Suprapubic skin (tissue), 4 donors: Measurements from ENCODE around the gene PIK3R2. TPM values are rescaled to one million over a fixed set of nuclear protein-coding genes. Genes with fewer than 3 reads are reported as not detected.

ENCODE experiments used
- DNase-seq, 2 donors: peaks; one replicate each; pipeline ENCODE4 v3.0.0-alpha.2; 2019; ENCODE audit warnings: low spot score in 2 of 2
- H3K27ac ChIP-seq: fragments of 200-600 bp; sonication (generic); one replicate; pipeline ENCODE4 v1.5.1; 2019
- H3K27me3 ChIP-seq: fragments of 200-600 bp; sonication (generic); one replicate; pipeline ENCODE4 v1.5.1; 2019
- H3K36me3 ChIP-seq: fragments of 200-600 bp; sonication (generic); one replicate; pipeline ENCODE4 v1.5.1; 2019
- H3K4me1 ChIP-seq: fragments of 200-600 bp; sonication (generic); one replicate; pipeline ENCODE4 v1.5.1; 2019
- H3K4me3 ChIP-seq: fragments of 200-600 bp; sonication (generic); one replicate; pipeline ENCODE4 v1.5.1; 2019; ENCODE audit warnings: mild to moderate bottlenecking
- H3K9me3 ChIP-seq: fragments of 200-600 bp; sonication (generic); one replicate; pipeline ENCODE4 v1.5.1; 2019
- EP300 ChIP-seq: sonication (generic); formaldehyde crosslinking; IDR thresholded peaks from one replicate; pipeline ENCODE4 v1.6.1; 2017; ENCODE audit warnings: antibody characterized with exemption
- POLR2A ChIP-seq, 2 donors: fragments of 450-650 bp; IDR thresholded peaks; one replicate each; pipeline ENCODE4 v1.6.1; 2017; ENCODE audit warnings: antibody characterized with exemption in 2 of 2, mild to moderate bottlenecking in 2 of 2, moderate library complexity in 2 of 2
- POLR2AphosphoS5 ChIP-seq, 3 donors: sonication (generic); formaldehyde crosslinking; IDR thresholded peaks; one replicate each; pipeline ENCODE4 v1.6.1; 2017; ENCODE audit warnings: antibody characterized with exemption in 3 of 3
- WGBS: methylation state at CpG from one replicate; pipeline ENCODE4 v1.1.5; 2018; 5-methylcytosine and 5-hydroxymethylcytosine counted together
- total RNA-seq, 4 donors: library from RNA; depleted of rRNA; stranded (reverse); fragments of >200 nt; gene quantifications; one replicate each; pipeline ENCODE4 v1.1.0, GENCODE V29; 2016
- TF ChIP-seq, protein P1 (sequence below), 2 donors: fragments of 200-600 bp in 1 of 2; fragments of 450-650 bp in 1 of 2; sonication (generic) in 1 of 2; IDR thresholded peaks; one replicate each; pipeline ENCODE4 v1.5.1; 2016 to 2019; ENCODE audit warnings: antibody characterized with exemption in 2 of 2, mild to moderate bottlenecking in 1 of 2, moderate library complexity in 1 of 2

The PIK3R2 gene
- total RNA-seq, 4 donors from 2014 or later = 14.1 to 25.9 (median 19.5) TPM

- 67% methylated on average over 7 of the region's 7 CpGs for WGBS
- no peaks in the 10 kb centered on the region for H3K4me1 ChIP-seq
Measured at GRCh38 chr19:18214779-18215433, 61.9 kb downstream of the PIK3R2 start.

DNA sequence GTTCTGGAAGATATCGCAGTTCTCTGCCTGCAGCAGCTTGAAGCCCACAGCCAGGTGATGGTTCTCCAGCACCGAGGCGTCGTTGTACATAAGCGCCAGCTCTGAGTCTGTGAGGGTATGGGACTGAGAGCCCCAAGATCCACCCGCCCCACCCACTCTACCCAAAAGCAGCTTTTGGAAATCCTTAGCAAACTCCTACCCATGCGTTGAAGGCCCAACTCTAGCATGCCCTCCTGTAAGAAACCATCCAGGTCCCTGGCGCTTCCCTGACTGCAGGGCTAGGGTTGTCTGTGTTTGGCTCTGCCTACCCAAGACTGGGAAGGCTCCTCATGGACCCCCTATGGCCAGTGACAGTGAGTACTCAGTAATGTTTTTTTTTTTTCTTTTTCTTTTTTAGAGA is 63.8 kb downstream of the PIK3R2 start:
- no peak for DNase-seq
- peaks cover 5% of the 10 kb centered on the region for H3K4me1 ChIP-seq
- no peaks in the 10 kb centered on the region for H3K9me3 ChIP-seq
- H3K27me3 ChIP-seq = peaks cover 16% of the 10 kb centered on the region
- H3K36me3 ChIP-seq = no peaks in the 10 kb centered on the region
- TF ChIP-seq POLR2A (IDR thresholded peaks at IDR 0.05) (no peak), EP300 (no peak), POLR2AphosphoS5 (IDR thresholded peaks at IDR 0.05) (no peak)
- TF ChIP-seq, protein P1, sequence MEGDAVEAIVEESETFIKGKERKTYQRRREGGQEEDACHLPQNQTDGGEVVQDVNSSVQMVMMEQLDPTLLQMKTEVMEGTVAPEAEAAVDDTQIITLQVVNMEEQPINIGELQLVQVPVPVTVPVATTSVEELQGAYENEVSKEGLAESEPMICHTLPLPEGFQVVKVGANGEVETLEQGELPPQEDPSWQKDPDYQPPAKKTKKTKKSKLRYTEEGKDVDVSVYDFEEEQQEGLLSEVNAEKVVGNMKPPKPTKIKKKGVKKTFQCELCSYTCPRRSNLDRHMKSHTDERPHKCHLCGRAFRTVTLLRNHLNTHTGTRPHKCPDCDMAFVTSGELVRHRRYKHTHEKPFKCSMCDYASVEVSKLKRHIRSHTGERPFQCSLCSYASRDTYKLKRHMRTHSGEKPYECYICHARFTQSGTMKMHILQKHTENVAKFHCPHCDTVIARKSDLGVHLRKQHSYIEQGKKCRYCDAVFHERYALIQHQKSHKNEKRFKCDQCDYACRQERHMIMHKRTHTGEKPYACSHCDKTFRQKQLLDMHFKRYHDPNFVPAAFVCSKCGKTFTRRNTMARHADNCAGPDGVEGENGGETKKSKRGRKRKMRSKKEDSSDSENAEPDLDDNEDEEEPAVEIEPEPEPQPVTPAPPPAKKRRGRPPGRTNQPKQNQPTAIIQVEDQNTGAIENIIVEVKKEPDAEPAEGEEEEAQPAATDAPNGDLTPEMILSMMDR (IDR thresholded peaks at IDR 0.05) = no peak
- 90% methylated on average over 7 of the region's 8 CpGs for WGBS
- H3K4me3 ChIP-seq = no peak overlapping the region
- no peak overlapping the region for H3K27ac ChIP-seq

More at GRCh38 chr19:18214779-18215433, 61.9 kb downstream of the PIK3R2 start:
- no peaks in the 10 kb centered on the region for H3K27me3 ChIP-seq
- H3K9me3 ChIP-seq = no peaks in the 10 kb centered on the region
- TF ChIP-seq POLR2AphosphoS5 (IDR thresholded peaks at IDR 0.05) = no peak
- no peak for TF ChIP-seq POLR2A (IDR thresholded peaks at IDR 0.05)
- TF ChIP-seq EP300 = no peak
- TF ChIP-seq, protein P1 (IDR thresholded peaks at IDR 0.05) = no peak
- no peak overlapping the region for H3K27ac ChIP-seq
- H3K4me3 ChIP-seq = no peak overlapping the region
- DNase-seq = no peak
- no peaks in the 10 kb centered on the region for H3K36me3 ChIP-seq

GRCh38 chr19:18218159-18218558 is 65.2 kb downstream of the PIK3R2 start:
- no peak for DNase-seq
- Histone ChIP-seq H3K4me1 (peaks cover 5% of the 10 kb centered on the region), H3K27me3 (peaks cover 16% of the 10 kb centered on the region), H3K27ac (no peak overlapping the region), H3K9me3 (no peaks in the 10 kb centered on the region), H3K4me3 (no peak overlapping the region), H3K36me3 (no peaks in the 10 kb centered on the region)
- TF ChIP-seq POLR2A (IDR thresholded peaks at IDR 0.05) = no peak
- TF ChIP-seq, protein P1 (IDR thresholded peaks at IDR 0.05) = no peak
- no peak for TF ChIP-seq POLR2AphosphoS5 (IDR thresholded peaks at IDR 0.05)
- TF ChIP-seq EP300 = no peak
- 64% methylated on average over 5 of the region's 17 CpGs for WGBS

DNA sequence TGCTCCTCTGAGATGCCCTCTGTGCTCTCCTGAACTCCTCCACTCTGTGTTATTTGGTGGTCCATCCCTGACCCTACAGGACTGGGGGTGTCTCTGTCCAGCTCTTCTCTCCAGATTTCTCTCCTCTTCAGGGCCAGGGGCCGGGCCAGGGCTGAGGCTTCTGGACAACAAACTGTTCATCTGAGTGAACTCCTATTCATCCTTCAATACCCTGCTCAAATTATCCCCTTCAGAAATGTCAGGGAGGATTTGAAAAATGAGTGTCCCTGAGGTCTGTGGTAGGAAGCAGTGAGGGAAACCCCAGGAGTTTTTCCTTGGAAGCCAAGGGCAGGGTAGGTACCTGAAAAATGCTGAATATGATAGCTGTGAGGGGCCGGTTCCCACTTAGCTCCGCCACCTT is 65.6 kb downstream of the PIK3R2 start:
- Histone ChIP-seq H3K9me3 (no peaks in the 10 kb centered on the region), H3K27ac (no peak overlapping the region), H3K27me3 (peaks cover 16% of the 10 kb centered on the region), H3K36me3 (no peaks in the 10 kb centered on the region), H3K4me1 (peaks cover 5% of the 10 kb centered on the region), H3K4me3 (no peak overlapping the region)
- DNase-seq = no peak
- 73% methylated on average over 3 of the region's 3 CpGs for WGBS
- TF ChIP-seq EP300 = no peak
- TF ChIP-seq POLR2A (IDR thresholded peaks at IDR 0.05) = no peak
- no peak for TF ChIP-seq POLR2AphosphoS5 (IDR thresholded peaks at IDR 0.05)
- TF ChIP-seq, protein P1 (IDR thresholded peaks at IDR 0.05) = no peak

Other genes starting within 250 kb of the PIK3R2 start
- gene CCDC124, start 220.1 kb upstream of the PIK3R2 start, total RNA-seq = 10 to 100 TPM; 24.3 to 42.7 (median 33.1) TPM
- gene KCNN1, start 186.1 kb upstream of the PIK3R2 start, total RNA-seq = under 1 TPM in 2 of 4 donors, not detected in 2; 0.26 to 0.51 TPM
- 10 to 100 TPM; 11.3 to 35.0 (median 28.5) TPM for gene ARRDC2, start 145.0 kb upstream of the PIK3R2 start, total RNA-seq
- under 1 TPM in 2 of 4 donors, not detected in 2; 0.30 to 0.87 TPM for gene IL12RB1, start 66.2 kb upstream of the PIK3R2 start, total RNA-seq
- 10 to 100 TPM; 13.4 to 29.7 (median 20.0) TPM for gene MAST3, start 55.4 kb upstream of the PIK3R2 start, total RNA-seq
- gene IFI30, start 20.6 kb downstream of the PIK3R2 start, total RNA-seq = 10 to 100 TPM; 13.4 to 37.2 (median 35.1) TPM
- 10 to 100 TPM in 3 of 4 donors, 1 to 10 TPM in 1; 4.8 to 27.2 (median 14.7) TPM for gene MPV17L2, start 40.1 kb downstream of the PIK3R2 start, total RNA-seq
- 1 to 10 TPM; 1.9 to 5.3 (median 1.9) TPM for gene RAB3A, start 50.9 kb downstream of the PIK3R2 start, total RNA-seq
- 1 to 10 TPM in 1 of 4 donors, under 1 TPM in 1, not detected in 2; 0.47 to 2.0 TPM for gene PDE4C, start 73.3 kb downstream of the PIK3R2 start, total RNA-seq
- gene IQCN, start 121.3 kb downstream of the PIK3R2 start, total RNA-seq = 10 to 100 TPM in 3 of 4 donors, 1 to 10 TPM in 1; 8.1 to 27.6 (median 13.6) TPM
- 100 to 1,000 TPM; 330 to 579 (median 396) TPM for gene JUND, start 128.5 kb downstream of the PIK3R2 start, total RNA-seq
- 100 to 1,000 TPM in 2 of 4 donors, 10 to 100 TPM in 2; 53.1 to 115 (median 103) TPM for gene LSM4, start 169.9 kb downstream of the PIK3R2 start, total RNA-seq
- gene PGPEP1, start 187.4 kb downstream of the PIK3R2 start, total RNA-seq = 1 to 10 TPM; 4.6 to 8.0 (median 7.6) TPM
- under 1 TPM in 3 of 4 donors, not detected in 1; 0.57 to 0.89 (median 0.86) TPM for gene GDF15, start 233.0 kb downstream of the PIK3R2 start, total RNA-seq
- gene LRRC25, start 244.5 kb downstream of the PIK3R2 start, total RNA-seq = under 1 TPM in 3 of 4 donors, not detected in 1; 0.59 to 0.79 (median 0.73) TPM